ENCODE data around the gene ZNF90.

DNA sequence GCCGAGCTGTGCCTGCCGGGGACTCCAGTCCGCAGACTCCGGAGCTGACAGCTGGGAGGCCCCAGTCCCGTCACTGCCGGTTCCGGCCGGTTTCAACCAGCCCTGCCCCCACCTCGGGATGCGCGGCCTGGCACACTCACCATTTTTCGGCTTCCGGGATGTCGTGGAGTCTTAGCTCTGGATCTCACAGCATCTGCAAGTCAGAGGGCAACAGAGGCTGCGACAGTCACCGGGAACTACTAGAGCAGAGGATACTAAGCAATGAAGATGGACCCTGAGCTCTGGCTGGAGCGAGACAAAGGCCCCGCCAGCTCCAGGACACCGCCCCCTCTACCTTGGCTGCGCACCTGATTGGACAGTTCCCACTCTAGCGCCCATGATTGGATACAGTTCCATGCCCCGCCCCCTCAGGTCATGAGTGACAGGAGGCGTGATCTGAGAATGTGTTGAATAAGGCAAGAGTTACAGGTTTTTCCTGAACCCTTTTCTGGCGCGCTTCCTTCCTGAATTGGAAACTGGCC lies 38.5 kb upstream of the ZNF90 start, which contains the start of gene ZNF682:
- no peak for TF ChIP-seq EZH2 (IDR thresholded peaks at IDR 0.05; ENCODE audit: borderline replicate concordance, insufficient read depth, low read depth, low read length, poor library complexity, severe bottlenecking)
- TF ChIP-seq, protein P1, sequence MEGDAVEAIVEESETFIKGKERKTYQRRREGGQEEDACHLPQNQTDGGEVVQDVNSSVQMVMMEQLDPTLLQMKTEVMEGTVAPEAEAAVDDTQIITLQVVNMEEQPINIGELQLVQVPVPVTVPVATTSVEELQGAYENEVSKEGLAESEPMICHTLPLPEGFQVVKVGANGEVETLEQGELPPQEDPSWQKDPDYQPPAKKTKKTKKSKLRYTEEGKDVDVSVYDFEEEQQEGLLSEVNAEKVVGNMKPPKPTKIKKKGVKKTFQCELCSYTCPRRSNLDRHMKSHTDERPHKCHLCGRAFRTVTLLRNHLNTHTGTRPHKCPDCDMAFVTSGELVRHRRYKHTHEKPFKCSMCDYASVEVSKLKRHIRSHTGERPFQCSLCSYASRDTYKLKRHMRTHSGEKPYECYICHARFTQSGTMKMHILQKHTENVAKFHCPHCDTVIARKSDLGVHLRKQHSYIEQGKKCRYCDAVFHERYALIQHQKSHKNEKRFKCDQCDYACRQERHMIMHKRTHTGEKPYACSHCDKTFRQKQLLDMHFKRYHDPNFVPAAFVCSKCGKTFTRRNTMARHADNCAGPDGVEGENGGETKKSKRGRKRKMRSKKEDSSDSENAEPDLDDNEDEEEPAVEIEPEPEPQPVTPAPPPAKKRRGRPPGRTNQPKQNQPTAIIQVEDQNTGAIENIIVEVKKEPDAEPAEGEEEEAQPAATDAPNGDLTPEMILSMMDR (IDR thresholded peaks at IDR 0.05), result no peak

All from B cell (primary cell).